ENCODE data around the gene WRAP53.

Gene WRAP53

GRCh38 chr17:7650509-7651096 lies 37.7 kb upstream of the WRAP53 start, which contains the start of gene ATP1B2:
ATP1B2 (plus strand) TSS chr17:7650926; CDS start chr17:7651519, 593 bp downstream.
- ChIA-PET POLR2A (interaction anchor here (0.6 to 1.9 kb wide), 5 partner anchors 23 to 37 kb away, joined by 3 to 10 read pairs (median 3); partner anchors contain the start of genes SAT2, TP53 and WRAP53), CTCF (interaction anchor here (0.8 to 1.5 kb wide), 6 partner anchors 9 to 66 kb away, joined by 3 to 6 read pairs (median 3); no protein-coding TSS in a partner anchor)
- Histone ChIP-seq H3K36me3 (ENCODE audit: control insufficient read depth in 4 of 4, insufficient read depth in 4 of 4, low read length in 3 of 4) (no peaks in the 10 kb centered on the region), H3K27ac (ENCODE audit: insufficient read depth in 1 of 2, low read depth in 1 of 2, low read length in 2 of 2, poor library complexity in 1 of 2, severe bottlenecking in 2 of 2) (no peak within 1 kb of the TSS), H3K4me1 (ENCODE audit: control extremely low read depth in 1 of 4, control insufficient read depth in 4 of 4, insufficient read depth in 4 of 4, low read length in 3 of 4) (peaks cover 0 to 18% (median 15%) of the 10 kb centered on the region in 4 experiments), H3K27me3 (replicated peaks in 2 of 5; ENCODE audit: control insufficient read depth in 4 of 5, insufficient read depth in 5 of 5, low read length in 4 of 5) (peaks cover 0 to 47% (median 31%) of the 10 kb centered on the region in 5 experiments), H3K4me3 (ENCODE audit: control insufficient read depth in 1 of 7, extremely low read depth in 1 of 7, insufficient read depth in 4 of 7, low read depth in 2 of 7, low read length in 6 of 7) (peak within 1 kb of the TSS; percentile 16 to 73 (median 51)), H3K9me3 (ENCODE audit: control extremely low read depth in 1 of 5, control insufficient read depth in 4 of 5, insufficient read depth in 2 of 5, low read depth in 1 of 5, low read length in 4 of 5) (no peaks in the 10 kb centered on the region)
- DNase-seq = peak; percentile 81 to 86 (median 83)
- 1% methylated on average over 26 of the region's 34 CpGs for WGBS (ENCODE audit: insufficient coverage)

GRCh38 chr17:7651097-7651664 lies 37.1 kb upstream of the WRAP53 start:
- H3K4me3 ChIP-seq (ENCODE audit: control insufficient read depth in 1 of 7, extremely low read depth in 1 of 7, insufficient read depth in 4 of 7, low read depth in 2 of 7, low read length in 6 of 7) = peak overlapping the region; percentile 13 to 73 (median 51)
- H3K27ac ChIP-seq (ENCODE audit: insufficient read depth in 1 of 2, low read depth in 1 of 2, low read length in 2 of 2, poor library complexity in 1 of 2, severe bottlenecking in 2 of 2) = no peak overlapping the region
- peak in 1 of 3 donors; percentile 17 for DNase-seq
- no peaks in the 10 kb centered on the region for H3K36me3 ChIP-seq (ENCODE audit: control insufficient read depth in 4 of 4, insufficient read depth in 4 of 4, low read length in 3 of 4)
- under 1% methylated on average over 31 of the region's 45 CpGs for WGBS (ENCODE audit: insufficient coverage)
- POLR2A ChIA-PET = interaction anchor here (0.6 to 1.9 kb wide), 5 partner anchors 23 to 744 kb away, joined by 3 to 10 read pairs (median 3); partner anchors contain the start of genes SAT2 and TP53
- no peaks in the 10 kb centered on the region for H3K9me3 ChIP-seq (ENCODE audit: control extremely low read depth in 1 of 5, control insufficient read depth in 4 of 5, insufficient read depth in 2 of 5, low read depth in 1 of 5, low read length in 4 of 5)
- H3K4me1 ChIP-seq (ENCODE audit: control extremely low read depth in 1 of 4, control insufficient read depth in 4 of 4, insufficient read depth in 4 of 4, low read length in 3 of 4) = peaks cover 0 to 18% (median 15%) of the 10 kb centered on the region in 4 experiments
- peaks cover 0 to 47% (median 31%) of the 10 kb centered on the region in 5 experiments for H3K27me3 ChIP-seq (replicated peaks in 2 of 5; ENCODE audit: control insufficient read depth in 4 of 5, insufficient read depth in 5 of 5, low read length in 4 of 5)
- CTCF ChIA-PET = interaction anchor here (0.8 to 1.5 kb wide), 6 partner anchors 10 to 65 kb away, joined by 3 to 6 read pairs (median 3); no protein-coding TSS in a partner anchor

DNA sequence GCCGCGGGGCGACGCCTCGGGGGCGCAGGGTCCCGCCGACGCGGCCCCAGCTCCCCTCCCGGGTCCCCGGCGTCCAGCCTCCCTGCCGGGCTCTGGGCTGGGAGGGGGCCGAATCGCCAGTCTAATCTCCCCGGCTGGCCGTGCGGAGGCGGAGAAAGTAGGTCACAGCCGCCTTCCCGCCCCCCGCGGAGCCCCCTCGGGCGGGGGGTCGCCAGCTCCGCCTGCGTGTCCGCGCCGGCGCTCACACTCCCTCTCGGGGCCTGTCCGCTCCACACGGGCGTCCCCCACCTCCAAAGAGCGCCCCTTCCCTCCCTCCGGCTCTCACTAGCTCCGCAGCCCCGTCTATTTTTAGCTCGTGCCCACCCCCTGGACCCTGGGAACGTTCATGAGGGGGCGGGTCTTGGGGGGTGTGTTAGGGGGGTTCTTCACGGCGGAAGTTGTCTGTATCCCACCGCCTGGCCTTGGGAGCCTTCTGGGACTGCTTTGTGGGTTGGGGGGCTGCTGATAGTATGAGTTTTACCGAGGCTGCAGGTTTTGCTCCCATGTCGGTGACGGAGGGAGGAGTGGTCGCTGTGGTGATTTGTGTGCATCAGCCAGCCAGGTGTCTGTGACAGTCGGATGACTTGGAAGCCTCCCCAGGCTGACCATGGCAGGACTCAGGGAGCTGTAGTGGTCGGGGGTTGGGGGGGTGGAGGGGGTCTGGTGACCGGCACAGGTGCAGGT lies 36.5 kb upstream of the WRAP53 start:
- Histone ChIP-seq H3K4me3 (ENCODE audit: control insufficient read depth in 1 of 7, extremely low read depth in 1 of 7, insufficient read depth in 4 of 7, low read depth in 2 of 7, low read length in 6 of 7) (peak overlapping the region in 5 of 7 experiments; percentile 49 to 73 (median 57)), H3K27me3 (replicated peaks in 2 of 5; ENCODE audit: control insufficient read depth in 4 of 5, insufficient read depth in 5 of 5, low read length in 4 of 5) (peaks cover 0 to 47% (median 31%) of the 10 kb centered on the region in 5 experiments), H3K4me1 (ENCODE audit: control extremely low read depth in 1 of 4, control insufficient read depth in 4 of 4, insufficient read depth in 4 of 4, low read length in 3 of 4) (peaks cover 0 to 18% (median 15%) of the 10 kb centered on the region in 4 experiments), H3K9me3 (ENCODE audit: control extremely low read depth in 1 of 5, control insufficient read depth in 4 of 5, insufficient read depth in 2 of 5, low read depth in 1 of 5, low read length in 4 of 5) (no peaks in the 10 kb centered on the region), H3K27ac (ENCODE audit: insufficient read depth in 1 of 2, low read depth in 1 of 2, low read length in 2 of 2, poor library complexity in 1 of 2, severe bottlenecking in 2 of 2) (no peak overlapping the region), H3K36me3 (ENCODE audit: control insufficient read depth in 4 of 4, insufficient read depth in 4 of 4, low read length in 3 of 4) (no peaks in the 10 kb centered on the region)
- ChIA-PET CTCF (interaction anchor here (0.8 to 1.5 kb wide), 3 partner anchors 10 to 19 kb away, joined by 3 to 6 read pairs (median 4); no protein-coding TSS in a partner anchor), POLR2A (interaction anchor here (0.6 to 1.9 kb wide), 2 partner anchors 24 to 744 kb away, joined by 3 to 10 read pairs; partner anchors contain the start of gene SAT2)
- 15% methylated on average over 29 of the region's 54 CpGs for WGBS (ENCODE audit: insufficient coverage)
- peak in 1 of 3 donors; percentile 23 for DNase-seq

DNA sequence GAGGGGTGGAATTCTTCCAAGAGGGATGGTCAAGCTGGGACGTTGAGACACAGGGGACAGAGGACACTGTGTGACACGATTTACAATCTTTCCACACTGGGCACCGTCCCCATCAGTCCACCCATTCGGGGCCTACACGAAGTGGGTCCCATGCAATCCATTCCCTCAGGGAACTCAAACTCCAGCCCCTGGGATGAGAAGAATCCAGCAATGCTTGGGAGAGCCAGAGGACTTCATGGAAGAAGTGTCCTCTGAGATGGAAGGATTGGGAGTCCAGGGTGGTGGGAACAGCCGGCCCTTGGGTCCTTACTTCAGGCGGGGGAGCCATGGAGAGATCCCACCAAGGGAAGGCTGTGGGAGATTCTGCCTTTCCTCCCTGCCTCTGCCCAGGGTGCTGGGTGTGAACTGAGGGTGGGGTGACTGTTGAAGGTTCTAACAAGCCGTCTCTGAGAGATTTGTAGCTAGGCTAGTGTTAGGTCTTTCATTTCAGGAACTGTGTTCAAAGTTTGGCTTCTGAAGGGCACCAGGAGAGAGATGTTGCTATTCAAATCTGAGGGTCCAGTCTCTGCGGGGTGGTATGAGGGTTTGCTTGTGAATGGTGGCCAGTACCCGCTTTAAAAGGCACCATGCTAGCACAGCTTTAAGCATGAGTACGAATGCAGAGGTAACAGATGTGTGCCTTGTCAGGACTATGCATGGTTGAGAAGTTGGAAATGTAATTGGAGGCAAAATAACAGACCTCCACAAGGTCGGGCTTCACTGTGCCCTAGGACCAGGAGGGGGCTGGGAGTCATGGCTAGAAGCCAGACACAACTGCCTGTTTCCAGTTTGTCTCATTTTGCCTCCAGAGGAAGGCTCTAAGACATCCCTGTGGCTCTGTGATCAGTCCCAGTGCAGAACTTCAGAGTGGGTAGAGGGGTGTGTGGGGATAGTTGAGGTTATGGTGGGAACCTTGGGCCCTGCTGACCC lies 35.6 kb upstream of the WRAP53 start:
- 88% methylated on average over 12 of the region's 12 CpGs for WGBS (ENCODE audit: insufficient coverage)
- H3K4me1 ChIP-seq (ENCODE audit: control extremely low read depth in 1 of 4, control insufficient read depth in 4 of 4, insufficient read depth in 4 of 4, low read length in 3 of 4) = peaks cover 0 to 18% (median 15%) of the 10 kb centered on the region in 4 experiments
- no peaks in the 10 kb centered on the region for H3K36me3 ChIP-seq (ENCODE audit: control insufficient read depth in 4 of 4, insufficient read depth in 4 of 4, low read length in 3 of 4)
- no peak overlapping the region for H3K27ac ChIP-seq (ENCODE audit: insufficient read depth in 1 of 2, low read depth in 1 of 2, low read length in 2 of 2, poor library complexity in 1 of 2, severe bottlenecking in 2 of 2)
- ChIA-PET CTCF (no interaction called here), POLR2A (no interaction called here)
- H3K27me3 ChIP-seq (replicated peaks in 2 of 5; ENCODE audit: control insufficient read depth in 4 of 5, insufficient read depth in 5 of 5, low read length in 4 of 5) = peaks cover 0 to 45% (median 28%) of the 10 kb centered on the region in 5 experiments
- H3K4me3 ChIP-seq (ENCODE audit: control insufficient read depth in 1 of 7, extremely low read depth in 1 of 7, insufficient read depth in 4 of 7, low read depth in 2 of 7, low read length in 6 of 7) = no peak overlapping the region
- no peak for DNase-seq
- H3K9me3 ChIP-seq (ENCODE audit: control extremely low read depth in 1 of 5, control insufficient read depth in 4 of 5, insufficient read depth in 2 of 5, low read depth in 1 of 5, low read length in 4 of 5) = no peaks in the 10 kb centered on the region

GRCh38 chr17:7654832-7655540 lies 33.3 kb upstream of the WRAP53 start:
- no peaks in the 10 kb centered on the region for H3K9me3 ChIP-seq (ENCODE audit: control extremely low read depth in 1 of 5, control insufficient read depth in 4 of 5, insufficient read depth in 2 of 5, low read depth in 1 of 5, low read length in 4 of 5)
- WGBS (ENCODE audit: insufficient coverage) = 93% methylated on average over 10 of the region's 16 CpGs
- ChIA-PET CTCF (interaction anchor here (1.5 to 1.6 kb wide), 2 partner anchors 22 to 25 kb away, joined by 4 to 5 read pairs; partner anchors contain the start of gene SHBG), POLR2A (interaction anchor here (0.6 kb wide), 1 partner anchor 18 kb away, joined by 7 read pairs; no protein-coding TSS in a partner anchor)
- H3K27ac ChIP-seq (ENCODE audit: insufficient read depth in 1 of 2, low read depth in 1 of 2, low read length in 2 of 2, poor library complexity in 1 of 2, severe bottlenecking in 2 of 2) = no peak overlapping the region
- H3K36me3 ChIP-seq (ENCODE audit: control insufficient read depth in 4 of 4, insufficient read depth in 4 of 4, low read length in 3 of 4) = no peaks in the 10 kb centered on the region
- H3K4me3 ChIP-seq (ENCODE audit: control insufficient read depth in 1 of 7, extremely low read depth in 1 of 7, insufficient read depth in 4 of 7, low read depth in 2 of 7, low read length in 6 of 7) = no peak overlapping the region
- DNase-seq = no peak
- peaks cover 0 to 18% (median 15%) of the 10 kb centered on the region in 4 experiments for H3K4me1 ChIP-seq (ENCODE audit: control extremely low read depth in 1 of 4, control insufficient read depth in 4 of 4, insufficient read depth in 4 of 4, low read length in 3 of 4)
- H3K27me3 ChIP-seq (replicated peaks in 2 of 5; ENCODE audit: control insufficient read depth in 4 of 5, insufficient read depth in 5 of 5, low read length in 4 of 5) = peaks cover 0 to 42% (median 27%) of the 10 kb centered on the region in 5 experiments
